GM23338 (cell line): ENCODE measurements around the gene ANO4.

Experiments used
- EZH2 ChIP-seq: fragments of 200-600 bp; sonication (generic); IDR thresholded peaks from one replicate; pipeline ENCODE4 v1.8.0; 2017; ENCODE audit warnings: antibody characterized with exemption, mild to moderate bottlenecking, low read depth; ENCODE audit not compliant: unreplicated experiment
- EZH2phosphoT487 ChIP-seq: fragments of 200-600 bp; sonication (generic); IDR thresholded peaks from one replicate; pipeline ENCODE4 v1.8.1; 2018; ENCODE audit warnings: antibody characterized with exemption; ENCODE audit not compliant: unreplicated experiment
- JUNB ChIP-seq: IDR thresholded peaks from one replicate; pipeline ENCODE4 v1.6.1; 2016; ENCODE audit warnings: antibody characterized with exemption; ENCODE audit not compliant: unreplicated experiment
- POLR2AphosphoS5 ChIP-seq: IDR thresholded peaks from 2 replicates; pipeline ENCODE4 v1.6.1; 2016; ENCODE audit warnings: antibody characterized with exemption, low read depth
- STAT1 ChIP-seq: IDR thresholded peaks from one replicate; pipeline ENCODE4 v1.6.1; 2016; ENCODE audit warnings: antibody characterized with exemption; ENCODE audit not compliant: unreplicated experiment
- ZNF331 ChIP-seq: fragments of 250-450 bp; sonication (Bioruptor Pico); IDR thresholded peaks from 2 replicates; pipeline ENCODE4 v1.5.0; 2020; ENCODE audit warnings: low read depth, mild to moderate bottlenecking, moderate library complexity
- TF ChIP-seq, protein P1 (sequence below), 2 experiments: fragments of 200-600 bp in 1 of 2; sonication (generic) in 1 of 2; conservative IDR thresholded peaks; 2 replicates each; pipeline versions ENCODE4 v1.5.1 to v1.6.1; 2016 to 2017; ENCODE audit warnings: antibody characterized with exemption in 2 of 2, low read depth in 2 of 2, mild to moderate bottlenecking in 2 of 2, moderate library complexity in 1 of 2
- TF ChIP-seq, protein P2 (sequence below): IDR thresholded peaks from one replicate; pipeline ENCODE4 v1.6.1; 2018; ENCODE audit warnings: antibody characterized with exemption; ENCODE audit not compliant: unreplicated experiment

DNA sequence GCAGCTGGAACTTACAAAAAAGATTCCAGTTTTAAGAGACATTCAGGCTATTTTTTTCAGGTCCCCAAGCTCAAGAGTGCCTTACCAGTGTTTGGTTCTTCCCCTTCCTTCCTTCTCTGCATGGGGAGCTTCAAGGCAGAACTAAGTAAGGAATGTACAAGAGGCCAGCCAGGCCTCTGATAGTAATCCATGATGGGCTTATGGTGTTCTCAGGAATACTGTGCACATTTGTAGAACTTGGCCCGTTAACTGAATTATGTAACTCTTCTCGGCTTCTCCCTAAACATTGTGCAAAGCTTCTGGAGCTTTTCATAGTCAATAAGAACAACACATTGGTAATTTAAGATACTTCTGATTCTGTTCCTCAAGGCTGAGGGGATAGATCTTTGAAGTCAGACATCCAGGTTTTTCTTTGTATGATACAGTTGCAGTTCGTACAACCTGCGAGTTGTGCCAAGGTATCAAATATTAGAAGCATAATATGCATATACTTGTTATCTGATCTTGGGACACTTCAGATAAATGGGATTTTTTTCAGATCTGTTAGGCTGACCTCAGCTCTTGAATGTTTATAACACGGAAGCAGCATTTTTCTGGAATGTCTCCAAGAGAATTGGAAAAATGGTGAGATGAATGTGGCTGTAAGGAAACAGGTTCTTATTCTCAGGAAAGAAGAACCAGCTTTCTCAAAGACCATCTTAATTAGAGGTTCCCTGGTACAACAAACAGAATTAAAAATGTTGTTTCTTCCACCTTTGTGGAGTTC is 148.6 kb downstream of the ANO4 start:
- TF ChIP-seq POLR2AphosphoS5 (no peak), ZNF331 (CRISPR knock-in tag) (no peak), JUNB (no peak), STAT1 (no peak), EZH2phosphoT487 (no peak), EZH2 (no peak)
- TF ChIP-seq, protein P1, sequence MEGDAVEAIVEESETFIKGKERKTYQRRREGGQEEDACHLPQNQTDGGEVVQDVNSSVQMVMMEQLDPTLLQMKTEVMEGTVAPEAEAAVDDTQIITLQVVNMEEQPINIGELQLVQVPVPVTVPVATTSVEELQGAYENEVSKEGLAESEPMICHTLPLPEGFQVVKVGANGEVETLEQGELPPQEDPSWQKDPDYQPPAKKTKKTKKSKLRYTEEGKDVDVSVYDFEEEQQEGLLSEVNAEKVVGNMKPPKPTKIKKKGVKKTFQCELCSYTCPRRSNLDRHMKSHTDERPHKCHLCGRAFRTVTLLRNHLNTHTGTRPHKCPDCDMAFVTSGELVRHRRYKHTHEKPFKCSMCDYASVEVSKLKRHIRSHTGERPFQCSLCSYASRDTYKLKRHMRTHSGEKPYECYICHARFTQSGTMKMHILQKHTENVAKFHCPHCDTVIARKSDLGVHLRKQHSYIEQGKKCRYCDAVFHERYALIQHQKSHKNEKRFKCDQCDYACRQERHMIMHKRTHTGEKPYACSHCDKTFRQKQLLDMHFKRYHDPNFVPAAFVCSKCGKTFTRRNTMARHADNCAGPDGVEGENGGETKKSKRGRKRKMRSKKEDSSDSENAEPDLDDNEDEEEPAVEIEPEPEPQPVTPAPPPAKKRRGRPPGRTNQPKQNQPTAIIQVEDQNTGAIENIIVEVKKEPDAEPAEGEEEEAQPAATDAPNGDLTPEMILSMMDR (conservative IDR thresholded peaks at IDR 0.05; ENCODE audit: low read depth in 2 of 2), result no peak
- TF ChIP-seq, protein P2, sequence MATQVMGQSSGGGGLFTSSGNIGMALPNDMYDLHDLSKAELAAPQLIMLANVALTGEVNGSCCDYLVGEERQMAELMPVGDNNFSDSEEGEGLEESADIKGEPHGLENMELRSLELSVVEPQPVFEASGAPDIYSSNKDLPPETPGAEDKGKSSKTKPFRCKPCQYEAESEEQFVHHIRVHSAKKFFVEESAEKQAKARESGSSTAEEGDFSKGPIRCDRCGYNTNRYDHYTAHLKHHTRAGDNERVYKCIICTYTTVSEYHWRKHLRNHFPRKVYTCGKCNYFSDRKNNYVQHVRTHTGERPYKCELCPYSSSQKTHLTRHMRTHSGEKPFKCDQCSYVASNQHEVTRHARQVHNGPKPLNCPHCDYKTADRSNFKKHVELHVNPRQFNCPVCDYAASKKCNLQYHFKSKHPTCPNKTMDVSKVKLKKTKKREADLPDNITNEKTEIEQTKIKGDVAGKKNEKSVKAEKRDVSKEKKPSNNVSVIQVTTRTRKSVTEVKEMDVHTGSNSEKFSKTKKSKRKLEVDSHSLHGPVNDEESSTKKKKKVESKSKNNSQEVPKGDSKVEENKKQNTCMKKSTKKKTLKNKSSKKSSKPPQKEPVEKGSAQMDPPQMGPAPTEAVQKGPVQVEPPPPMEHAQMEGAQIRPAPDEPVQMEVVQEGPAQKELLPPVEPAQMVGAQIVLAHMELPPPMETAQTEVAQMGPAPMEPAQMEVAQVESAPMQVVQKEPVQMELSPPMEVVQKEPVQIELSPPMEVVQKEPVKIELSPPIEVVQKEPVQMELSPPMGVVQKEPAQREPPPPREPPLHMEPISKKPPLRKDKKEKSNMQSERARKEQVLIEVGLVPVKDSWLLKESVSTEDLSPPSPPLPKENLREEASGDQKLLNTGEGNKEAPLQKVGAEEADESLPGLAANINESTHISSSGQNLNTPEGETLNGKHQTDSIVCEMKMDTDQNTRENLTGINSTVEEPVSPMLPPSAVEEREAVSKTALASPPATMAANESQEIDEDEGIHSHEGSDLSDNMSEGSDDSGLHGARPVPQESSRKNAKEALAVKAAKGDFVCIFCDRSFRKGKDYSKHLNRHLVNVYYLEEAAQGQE, result no peak
